Esophagus muscularis mucosa (tissue), 3 donors: ENCODE data around the gene ARRB2.

ENCODE experiments used
- POLR2A ChIP-seq: fragments of 450-650 bp; IDR thresholded peaks from one replicate; pipeline ENCODE4 v1.6.1; 2017; ENCODE audit warnings: antibody characterized with exemption, moderate library complexity, mild to moderate bottlenecking, low read depth
- POLR2AphosphoS5 ChIP-seq, 2 donors: sonication (generic); formaldehyde crosslinking; IDR thresholded peaks; one replicate each; pipeline ENCODE4 v1.6.1; 2017; ENCODE audit warnings: antibody characterized with exemption in 2 of 2
- TF ChIP-seq, protein P1 (sequence below), 3 experiments: fragments of 200-600 bp in 2 of 3; fragments of 450-650 bp in 1 of 3; sonication (generic) in 2 of 3; IDR thresholded peaks; one replicate each; pipeline ENCODE4 v1.5.1; 2017 to 2019; ENCODE audit warnings: antibody characterized with exemption in 3 of 3, mild to moderate bottlenecking in 2 of 3, moderate library complexity in 1 of 3

DNA sequence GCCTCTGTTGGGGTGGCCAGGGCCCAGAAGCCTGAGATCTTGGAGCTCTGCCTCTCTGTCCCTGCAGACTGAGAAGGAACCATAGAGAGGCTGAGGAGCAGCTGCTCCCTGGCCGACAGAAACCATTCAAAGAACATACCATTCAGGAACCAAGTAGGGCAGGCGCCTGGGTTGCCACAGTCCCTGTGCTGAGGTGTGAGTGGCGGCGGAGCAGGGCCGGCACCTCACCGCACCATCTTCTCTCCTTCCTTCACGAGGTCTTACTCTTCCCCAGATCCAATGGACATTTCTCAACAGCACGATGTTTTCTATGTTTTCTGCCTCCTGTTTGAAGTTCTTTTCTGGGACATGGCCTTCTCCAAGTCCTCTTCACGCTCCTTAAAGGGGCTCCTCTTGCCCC is 46.2 kb upstream of the ARRB2 start:
- TF ChIP-seq POLR2A (no peak), POLR2AphosphoS5 (IDR thresholded peaks at IDR 0.05) (no peak)
- TF ChIP-seq, protein P1, sequence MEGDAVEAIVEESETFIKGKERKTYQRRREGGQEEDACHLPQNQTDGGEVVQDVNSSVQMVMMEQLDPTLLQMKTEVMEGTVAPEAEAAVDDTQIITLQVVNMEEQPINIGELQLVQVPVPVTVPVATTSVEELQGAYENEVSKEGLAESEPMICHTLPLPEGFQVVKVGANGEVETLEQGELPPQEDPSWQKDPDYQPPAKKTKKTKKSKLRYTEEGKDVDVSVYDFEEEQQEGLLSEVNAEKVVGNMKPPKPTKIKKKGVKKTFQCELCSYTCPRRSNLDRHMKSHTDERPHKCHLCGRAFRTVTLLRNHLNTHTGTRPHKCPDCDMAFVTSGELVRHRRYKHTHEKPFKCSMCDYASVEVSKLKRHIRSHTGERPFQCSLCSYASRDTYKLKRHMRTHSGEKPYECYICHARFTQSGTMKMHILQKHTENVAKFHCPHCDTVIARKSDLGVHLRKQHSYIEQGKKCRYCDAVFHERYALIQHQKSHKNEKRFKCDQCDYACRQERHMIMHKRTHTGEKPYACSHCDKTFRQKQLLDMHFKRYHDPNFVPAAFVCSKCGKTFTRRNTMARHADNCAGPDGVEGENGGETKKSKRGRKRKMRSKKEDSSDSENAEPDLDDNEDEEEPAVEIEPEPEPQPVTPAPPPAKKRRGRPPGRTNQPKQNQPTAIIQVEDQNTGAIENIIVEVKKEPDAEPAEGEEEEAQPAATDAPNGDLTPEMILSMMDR (IDR thresholded peaks at IDR 0.05): no peak
